CD14-positive monocyte (primary cell): Measurements from ENCODE around the gene DMXL1. TPM values are rescaled to one million over a fixed set of nuclear protein-coding genes. Genes with fewer than 3 reads are reported as not detected.

ENCODE experiments used
- DNase-seq, 3 donors: peaks; one replicate each; pipeline ENCODE4 v3.0.0-alpha.2; 2011 to 2022
- H2AFZ ChIP-seq: 2 replicates; pipeline ENCODE4 v1.6.0; 2012; ENCODE audit warnings: mild to moderate bottlenecking, low read depth, low read length, inconsistent platforms; ENCODE audit not compliant: insufficient read depth, poor library complexity, severe bottlenecking
- H3K27ac ChIP-seq, 2 donors: 1 replicate in 1 of 2; 2 replicates in 1 of 2; pipeline ENCODE4 v1.5.1; 2012 to 2013; ENCODE audit warnings: low read length in 2 of 2, control low read depth in 1 of 2, inconsistent platforms in 1 of 2, low read depth in 1 of 2, mild to moderate bottlenecking in 1 of 2
- H3K27me3 ChIP-seq, 2 donors: one replicate each; pipeline versions ENCODE4 v1.6.0 to v1.6.1; 2011 to 2013; ENCODE audit warnings: low read length in 2 of 2; ENCODE audit not compliant: control insufficient read depth in 2 of 2, insufficient read depth in 2 of 2
- H3K36me3 ChIP-seq, 2 donors: replicated peaks in 1 of 2; 1 replicate in 1 of 2; 2 replicates in 1 of 2; pipeline versions ENCODE4 v1.5.1 to v1.6.1; 2012 to 2013; ENCODE audit warnings: low read length in 2 of 2, control low read depth in 1 of 2, inconsistent platforms in 1 of 2, mild to moderate bottlenecking in 1 of 2; ENCODE audit not compliant: insufficient read depth in 2 of 2, control insufficient read depth in 1 of 2
- H3K4me1 ChIP-seq, 2 donors: 1 replicate in 1 of 2; 2 replicates in 1 of 2; pipeline versions ENCODE4 v1.5.1 to v1.6.1; 2012 to 2013; ENCODE audit warnings: low read length in 2 of 2, control low read depth in 1 of 2, inconsistent platforms in 1 of 2, mild to moderate bottlenecking in 1 of 2, moderate library complexity in 1 of 2; ENCODE audit not compliant: insufficient read depth in 2 of 2, control insufficient read depth in 1 of 2
- H3K4me2 ChIP-seq: replicated peaks from 2 replicates; pipeline ENCODE3; 2012; ENCODE audit warnings: low read length, moderate library complexity, mild to moderate bottlenecking; ENCODE audit not compliant: poor library complexity, severe bottlenecking; ENCODE audit errors: extremely low read depth
- H3K4me3 ChIP-seq, 3 experiments: fragments of 200-600 bp in 1 of 3; sonication (generic) in 1 of 3; replicated peaks in 1 of 3; 1 replicate in 2 of 3; 2 replicates in 1 of 3; pipeline ENCODE4 v1.5.1; 2011 to 2013; ENCODE audit warnings: low read length in 3 of 3, mild to moderate bottlenecking in 3 of 3, control low read depth in 2 of 3, low read depth in 2 of 3, inconsistent platforms in 1 of 3, moderate library complexity in 1 of 3
- H3K79me2 ChIP-seq: 2 replicates; pipeline ENCODE4 v1.6.0; 2012; ENCODE audit warnings: mild to moderate bottlenecking, control low read depth, inconsistent platforms, low read length, moderate library complexity; ENCODE audit not compliant: insufficient read depth
- H3K9ac ChIP-seq: 2 replicates; pipeline ENCODE4 v1.6.0; 2017; ENCODE audit warnings: low read length, mild to moderate bottlenecking; ENCODE audit not compliant: insufficient read depth, poor library complexity, severe bottlenecking
- H3K9me3 ChIP-seq, 2 donors: replicated peaks in 1 of 2; 1 replicate in 1 of 2; 2 replicates in 1 of 2; pipeline versions ENCODE4 v1.5.1 to v1.6.1; 2012 to 2013; ENCODE audit warnings: low read length in 2 of 2, control low read depth in 1 of 2; ENCODE audit not compliant: control insufficient read depth in 1 of 2, insufficient read depth in 1 of 2
- H4K20me1 ChIP-seq: 2 replicates; pipeline ENCODE4 v1.6.0; 2012; ENCODE audit warnings: mild to moderate bottlenecking, low read length, control low read depth, moderate library complexity; ENCODE audit not compliant: insufficient read depth
- H3K27ac Mint-ChIP-seq, 7 donors: one replicate each; pipeline ENCODE4 v1.8.0; 2020; ENCODE audit warnings: mild to moderate bottlenecking in 7 of 7, mixed read lengths in 7 of 7, moderate library complexity in 6 of 7, inconsistent platforms in 2 of 7
- H3K27me3 Mint-ChIP-seq, 3 donors: one replicate each; pipeline ENCODE4 v1.8.0; 2021 to 2022; ENCODE audit warnings: low read depth in 3 of 3, mild to moderate bottlenecking in 3 of 3, mixed read lengths in 3 of 3, moderate library complexity in 3 of 3, inconsistent platforms in 1 of 3
- H3K36me3 Mint-ChIP-seq, 2 donors: one replicate each; pipeline ENCODE4 v1.8.0; 2020; ENCODE audit warnings: mixed read lengths in 2 of 2, inconsistent platforms in 1 of 2, mild to moderate bottlenecking in 1 of 2
- H3K4me1 Mint-ChIP-seq: one replicate; pipeline ENCODE4 v1.8.0; 2020; ENCODE audit warnings: mild to moderate bottlenecking, mixed read lengths
- H3K4me3 Mint-ChIP-seq, 2 donors: one replicate each; pipeline ENCODE4 v1.8.0; 2020; ENCODE audit warnings: mild to moderate bottlenecking in 2 of 2, mixed read lengths in 2 of 2, moderate library complexity in 1 of 2
- H3K9me3 Mint-ChIP-seq, 7 donors: one replicate each; pipeline ENCODE4 v1.8.0; 2020 to 2022; ENCODE audit warnings: mixed read lengths in 7 of 7, mild to moderate bottlenecking in 6 of 7, moderate library complexity in 6 of 7, inconsistent platforms in 2 of 7
- CTCF ChIP-seq: fragments of 200-600 bp; IDR thresholded peaks from one replicate; pipeline ENCODE4 v1.8.0; 2022; ENCODE audit warnings: antibody characterized with exemption, mild to moderate bottlenecking
- WGBS: methylation state at CpG from one replicate; pipeline ENCODE4 v1.1.5; 2013; ENCODE audit warnings: missing lambda C conversion rate; ENCODE audit not compliant: insufficient coverage; 5-methylcytosine and 5-hydroxymethylcytosine counted together
- intact Hi-C, 2 donors: fragments of 100-400 bp; cut with micrococcal nuclease; formaldehyde crosslinking; loops; one replicate each; pipeline versions ENCODE4 v1.15.0 to v1.15.1; 2023
- polyA plus RNA-seq, 3 donors: library from polyadenylated mRNA; depleted of rRNA in 1 of 3; unstranded in 2 of 3; stranded (reverse) in 1 of 3; fragments of 300-500 nt in 2 of 3; fragments of >200 nt in 1 of 3; fragmentation: Illumina TruSeq in 2 of 3; gene quantifications; 1 replicate in 2 of 3; 2 replicates in 1 of 3; pipeline ENCODE4 v1.2.3, GENCODE V29; 2012 to 2021

DMXL1 gene
- polyA plus RNA-seq, 3 donors = 15.5 to 20.5 (median 19.5) TPM

DNA sequence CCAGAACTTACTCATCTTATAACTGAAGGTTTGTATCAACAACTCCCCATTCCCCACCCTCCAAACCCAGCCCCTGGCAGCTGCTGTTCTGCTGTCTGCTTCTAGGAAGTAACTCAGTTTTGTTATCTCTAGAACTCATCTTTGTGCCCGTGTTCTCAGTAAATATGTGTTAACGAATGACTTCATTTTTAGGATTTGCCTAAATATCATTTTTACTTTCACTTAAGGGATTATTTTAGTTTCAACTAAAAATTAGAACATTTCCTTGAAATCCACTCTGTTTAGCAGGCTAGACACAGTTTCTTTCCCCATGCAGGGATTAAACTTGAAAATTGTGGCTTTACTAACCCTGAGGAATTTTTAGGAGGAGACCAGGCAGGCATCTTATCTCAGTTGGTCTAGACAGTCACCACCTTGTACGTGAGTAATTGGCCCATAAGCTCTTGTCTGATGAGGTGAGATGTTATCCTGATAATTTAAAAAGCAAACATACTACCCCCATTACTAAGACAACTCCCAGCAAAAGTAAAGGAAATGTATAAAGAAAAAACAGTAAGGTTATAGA is 216.7 kb downstream of the DMXL1 start:
- Histone ChIP-seq H2AFZ (no peak overlapping the region), H3K4me3 (no peak overlapping the region), H3K36me3 (peaks cover 0 to 5% of the 10 kb centered on the region in 2 donors), H3K9ac (no peak overlapping the region), H3K4me1 (peaks cover 48 to 95% of the 10 kb centered on the region in 2 donors), H3K79me2 (peaks cover 100% of the 10 kb centered on the region), H3K27ac (peak overlapping the region in 1 of 2 donors; percentile 74), H3K4me2 (peak overlapping the region; percentile 13), H3K27me3 (no peaks in the 10 kb centered on the region), H3K9me3 (no peaks in the 10 kb centered on the region), H4K20me1 (peaks cover 84% of the 10 kb centered on the region)
- no peak for TF ChIP-seq CTCF
- intact Hi-C loops = no loop called here
- peaks cover 0 to 4% (median 0%) of the 10 kb centered on the region in 7 donors for H3K9me3 Mint-ChIP-seq
- H3K27me3 Mint-ChIP-seq = peaks cover 0 to 2% (median 1%) of the 10 kb centered on the region in 3 donors
- no CpG with 5 or more reads among the region's 3 CpGs for WGBS
- no peak overlapping the region for H3K4me3 Mint-ChIP-seq
- H3K27ac Mint-ChIP-seq = peak overlapping the region in 4 of 7 donors; percentile 28 to 85 (median 68)
- H3K4me1 Mint-ChIP-seq = peaks cover 90% of the 10 kb centered on the region
- H3K36me3 Mint-ChIP-seq = peaks cover 13 to 16% of the 10 kb centered on the region in 2 donors
- no peak for DNase-seq

DNA sequence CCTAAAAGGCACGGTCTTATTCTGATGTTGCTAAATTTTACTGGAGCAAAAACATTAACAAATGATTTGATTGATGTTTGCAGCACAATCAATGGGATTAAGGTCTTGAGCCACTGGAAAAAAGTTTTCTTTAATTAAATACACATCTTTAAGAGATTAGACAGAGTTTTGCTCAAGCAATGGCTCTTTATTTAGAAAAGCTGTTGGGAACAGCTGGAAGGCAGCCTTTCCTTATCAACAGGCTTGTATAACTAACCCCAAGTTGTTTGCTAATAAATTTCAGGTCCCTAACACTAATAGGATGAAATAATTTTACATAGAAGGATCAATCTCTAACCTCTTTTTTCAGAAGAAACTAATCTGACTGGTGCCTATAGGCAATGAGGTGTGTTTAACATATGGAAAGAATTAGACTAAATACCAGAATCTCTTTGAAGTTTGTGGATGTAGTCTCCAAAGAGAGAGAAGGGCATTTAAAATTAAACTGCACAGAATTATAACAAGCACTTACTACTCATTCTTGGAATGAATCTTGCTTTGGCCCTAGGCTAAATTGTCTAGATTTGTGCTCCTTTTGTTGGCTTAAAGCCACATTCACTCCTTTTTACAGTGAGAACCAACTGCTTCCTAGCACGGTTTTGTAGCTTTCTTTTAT is 217.6 kb downstream of the DMXL1 start:
- no CpG with 5 or more reads among the region's 2 CpGs for WGBS
- H3K9ac ChIP-seq = no peak overlapping the region
- peaks cover 48 to 95% of the 10 kb centered on the region in 2 donors for H3K4me1 ChIP-seq
- H3K9me3 ChIP-seq = no peaks in the 10 kb centered on the region
- peaks cover 0 to 4% (median 0%) of the 10 kb centered on the region in 7 donors for H3K9me3 Mint-ChIP-seq
- intact Hi-C loops = no loop called here
- no peak for TF ChIP-seq CTCF
- DNase-seq = no peak
- H3K36me3 Mint-ChIP-seq = peaks cover 10% of the 10 kb centered on the region in 2 donors
- no peak overlapping the region for H2AFZ ChIP-seq
- H3K4me3 ChIP-seq = no peak overlapping the region
- H3K36me3 ChIP-seq = no peaks in the 10 kb centered on the region
- H3K27ac ChIP-seq = peak overlapping the region in 1 of 2 donors; percentile 74
- H3K4me3 Mint-ChIP-seq = no peak overlapping the region
- H3K27me3 Mint-ChIP-seq = peaks cover 0 to 2% (median 1%) of the 10 kb centered on the region in 3 donors
- peak overlapping the region in 2 of 7 donors; percentile 1 to 85 for H3K27ac Mint-ChIP-seq
- no peak overlapping the region for H3K4me2 ChIP-seq
- no peaks in the 10 kb centered on the region for H3K27me3 ChIP-seq
- H4K20me1 ChIP-seq = peaks cover 82% of the 10 kb centered on the region
- peaks cover 88% of the 10 kb centered on the region for H3K4me1 Mint-ChIP-seq
- H3K79me2 ChIP-seq = peaks cover 100% of the 10 kb centered on the region
